CD14-positive monocyte (primary cell): ENCODE results near the gene PNKP. TPM values are rescaled to one million over a fixed set of nuclear protein-coding genes. Genes with fewer than 3 reads are reported as not detected.

ENCODE experiments used
- DNase-seq, 3 donors: peaks; one replicate each; pipeline ENCODE4 v3.0.0-alpha.2; 2011 to 2022
- H2AFZ ChIP-seq: 2 replicates; pipeline ENCODE4 v1.6.0; 2012; ENCODE audit warnings: mild to moderate bottlenecking, low read depth, low read length, inconsistent platforms; ENCODE audit not compliant: insufficient read depth, poor library complexity, severe bottlenecking
- H3K27ac ChIP-seq, 2 donors: 1 replicate in 1 of 2; 2 replicates in 1 of 2; pipeline ENCODE4 v1.5.1; 2012 to 2013; ENCODE audit warnings: low read length in 2 of 2, control low read depth in 1 of 2, inconsistent platforms in 1 of 2, low read depth in 1 of 2, mild to moderate bottlenecking in 1 of 2
- H3K27me3 ChIP-seq, 2 donors: one replicate each; pipeline versions ENCODE4 v1.6.0 to v1.6.1; 2011 to 2013; ENCODE audit warnings: low read length in 2 of 2; ENCODE audit not compliant: control insufficient read depth in 2 of 2, insufficient read depth in 2 of 2
- H3K36me3 ChIP-seq, 2 donors: replicated peaks in 1 of 2; 1 replicate in 1 of 2; 2 replicates in 1 of 2; pipeline versions ENCODE4 v1.5.1 to v1.6.1; 2012 to 2013; ENCODE audit warnings: low read length in 2 of 2, control low read depth in 1 of 2, inconsistent platforms in 1 of 2, mild to moderate bottlenecking in 1 of 2; ENCODE audit not compliant: insufficient read depth in 2 of 2, control insufficient read depth in 1 of 2
- H3K4me1 ChIP-seq, 2 donors: 1 replicate in 1 of 2; 2 replicates in 1 of 2; pipeline versions ENCODE4 v1.5.1 to v1.6.1; 2012 to 2013; ENCODE audit warnings: low read length in 2 of 2, control low read depth in 1 of 2, inconsistent platforms in 1 of 2, mild to moderate bottlenecking in 1 of 2, moderate library complexity in 1 of 2; ENCODE audit not compliant: insufficient read depth in 2 of 2, control insufficient read depth in 1 of 2
- H3K4me2 ChIP-seq: replicated peaks from 2 replicates; pipeline ENCODE3; 2012; ENCODE audit warnings: low read length, moderate library complexity, mild to moderate bottlenecking; ENCODE audit not compliant: poor library complexity, severe bottlenecking; ENCODE audit errors: extremely low read depth
- H3K4me3 ChIP-seq, 3 experiments: fragments of 200-600 bp in 1 of 3; sonication (generic) in 1 of 3; replicated peaks in 1 of 3; 1 replicate in 2 of 3; 2 replicates in 1 of 3; pipeline ENCODE4 v1.5.1; 2011 to 2013; ENCODE audit warnings: low read length in 3 of 3, mild to moderate bottlenecking in 3 of 3, control low read depth in 2 of 3, low read depth in 2 of 3, inconsistent platforms in 1 of 3, moderate library complexity in 1 of 3
- H3K79me2 ChIP-seq: 2 replicates; pipeline ENCODE4 v1.6.0; 2012; ENCODE audit warnings: mild to moderate bottlenecking, control low read depth, inconsistent platforms, low read length, moderate library complexity; ENCODE audit not compliant: insufficient read depth
- H3K9ac ChIP-seq: 2 replicates; pipeline ENCODE4 v1.6.0; 2017; ENCODE audit warnings: low read length, mild to moderate bottlenecking; ENCODE audit not compliant: insufficient read depth, poor library complexity, severe bottlenecking
- H3K9me3 ChIP-seq, 2 donors: replicated peaks in 1 of 2; 1 replicate in 1 of 2; 2 replicates in 1 of 2; pipeline versions ENCODE4 v1.5.1 to v1.6.1; 2012 to 2013; ENCODE audit warnings: low read length in 2 of 2, control low read depth in 1 of 2; ENCODE audit not compliant: control insufficient read depth in 1 of 2, insufficient read depth in 1 of 2
- H4K20me1 ChIP-seq: 2 replicates; pipeline ENCODE4 v1.6.0; 2012; ENCODE audit warnings: mild to moderate bottlenecking, low read length, control low read depth, moderate library complexity; ENCODE audit not compliant: insufficient read depth
- H3K27ac Mint-ChIP-seq, 7 donors: one replicate each; pipeline ENCODE4 v1.8.0; 2020; ENCODE audit warnings: mild to moderate bottlenecking in 7 of 7, mixed read lengths in 7 of 7, moderate library complexity in 6 of 7, inconsistent platforms in 2 of 7
- H3K27me3 Mint-ChIP-seq, 3 donors: one replicate each; pipeline ENCODE4 v1.8.0; 2021 to 2022; ENCODE audit warnings: low read depth in 3 of 3, mild to moderate bottlenecking in 3 of 3, mixed read lengths in 3 of 3, moderate library complexity in 3 of 3, inconsistent platforms in 1 of 3
- H3K36me3 Mint-ChIP-seq, 2 donors: one replicate each; pipeline ENCODE4 v1.8.0; 2020; ENCODE audit warnings: mixed read lengths in 2 of 2, inconsistent platforms in 1 of 2, mild to moderate bottlenecking in 1 of 2
- H3K4me1 Mint-ChIP-seq: one replicate; pipeline ENCODE4 v1.8.0; 2020; ENCODE audit warnings: mild to moderate bottlenecking, mixed read lengths
- H3K4me3 Mint-ChIP-seq, 2 donors: one replicate each; pipeline ENCODE4 v1.8.0; 2020; ENCODE audit warnings: mild to moderate bottlenecking in 2 of 2, mixed read lengths in 2 of 2, moderate library complexity in 1 of 2
- H3K9me3 Mint-ChIP-seq, 7 donors: one replicate each; pipeline ENCODE4 v1.8.0; 2020 to 2022; ENCODE audit warnings: mixed read lengths in 7 of 7, mild to moderate bottlenecking in 6 of 7, moderate library complexity in 6 of 7, inconsistent platforms in 2 of 7
- WGBS: methylation state at CpG from one replicate; pipeline ENCODE4 v1.1.5; 2013; ENCODE audit warnings: missing lambda C conversion rate; ENCODE audit not compliant: insufficient coverage; 5-methylcytosine and 5-hydroxymethylcytosine counted together
- intact Hi-C, 2 donors: fragments of 100-400 bp; cut with micrococcal nuclease; formaldehyde crosslinking; loops; one replicate each; pipeline versions ENCODE4 v1.15.0 to v1.15.1; 2023
- polyA plus RNA-seq, 3 donors: library from polyadenylated mRNA; depleted of rRNA in 1 of 3; unstranded in 2 of 3; stranded (reverse) in 1 of 3; fragments of 300-500 nt in 2 of 3; fragments of >200 nt in 1 of 3; fragmentation: Illumina TruSeq in 2 of 3; gene quantifications; 1 replicate in 2 of 3; 2 replicates in 1 of 3; pipeline ENCODE4 v1.2.3, GENCODE V29; 2012 to 2021
- TF ChIP-seq, protein P1 (sequence below): fragments of 200-600 bp; IDR thresholded peaks from one replicate; pipeline ENCODE4 v1.8.0; 2022; ENCODE audit warnings: antibody characterized with exemption, mild to moderate bottlenecking

Gene PNKP
- polyA plus RNA-seq, 3 donors: 23.0 to 88.6 (median 30.2) TPM

DNA sequence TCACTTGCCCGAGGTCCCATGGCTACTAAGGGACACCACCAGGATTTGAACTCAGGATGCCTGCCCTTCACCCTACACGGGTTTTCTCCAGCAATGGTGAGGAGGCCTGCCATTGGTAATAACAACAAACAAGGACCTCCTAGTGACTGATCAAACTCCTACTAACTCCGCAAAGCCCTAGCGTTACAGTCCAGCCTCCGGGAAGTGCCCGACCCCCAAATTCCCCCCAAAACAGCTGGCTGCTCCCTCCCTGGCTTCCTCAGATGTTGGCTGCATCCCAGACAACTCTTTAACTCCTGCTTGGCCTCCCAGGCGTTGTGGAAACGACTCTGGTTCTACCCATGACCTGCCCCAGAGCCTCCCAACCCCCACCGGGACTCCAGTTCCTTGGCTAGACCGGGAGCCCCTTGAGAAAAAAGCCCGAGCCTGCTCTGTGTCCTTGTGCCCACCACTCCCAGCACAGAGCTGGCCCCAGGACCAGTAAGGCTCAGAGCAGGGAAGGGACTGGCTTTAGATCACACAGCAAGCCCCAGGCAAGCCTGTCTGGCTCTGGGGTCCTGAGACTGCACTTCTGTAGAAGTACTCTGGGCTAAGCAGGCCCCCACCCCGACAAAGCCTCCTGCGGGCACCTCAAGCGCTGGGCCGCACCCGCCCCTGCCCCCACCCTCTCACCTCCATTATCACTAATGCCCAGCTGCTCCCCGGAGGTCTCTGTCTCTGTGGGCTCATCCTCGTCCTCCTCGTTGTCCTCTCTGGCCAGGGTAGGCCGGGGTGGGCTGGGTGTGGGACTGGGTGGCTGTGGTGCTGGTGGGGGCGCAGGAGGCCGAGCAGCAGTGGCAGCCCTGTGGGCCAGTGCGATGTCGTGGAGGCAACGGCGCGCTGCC, 5.1 kb upstream of the PNKP start:
- Mint-ChIP-seq H3K27me3 (peaks cover 0 to 3% (median 0%) of the 10 kb centered on the region in 3 donors), H3K4me1 (peaks cover 36% of the 10 kb centered on the region), H3K9me3 (no peaks in the 10 kb centered on the region), H3K4me3 (no peak overlapping the region), H3K27ac (peak overlapping the region in 1 of 7 donors; percentile 47), H3K36me3 (peaks cover 15 to 38% of the 10 kb centered on the region in 2 donors)
- no peak for DNase-seq
- Histone ChIP-seq H4K20me1 (peaks cover 4% of the 10 kb centered on the region), H3K27ac (no peak overlapping the region), H3K9me3 (no peaks in the 10 kb centered on the region), H3K27me3 (no peaks in the 10 kb centered on the region), H2AFZ (no peak overlapping the region), H3K4me2 (no peak overlapping the region), H3K9ac (no peak overlapping the region), H3K36me3 (no peaks in the 10 kb centered on the region), H3K4me3 (no peak overlapping the region), H3K4me1 (peaks cover 38 to 43% of the 10 kb centered on the region in 2 donors), H3K79me2 (peaks cover 28% of the 10 kb centered on the region)
- TF ChIP-seq, protein P1, sequence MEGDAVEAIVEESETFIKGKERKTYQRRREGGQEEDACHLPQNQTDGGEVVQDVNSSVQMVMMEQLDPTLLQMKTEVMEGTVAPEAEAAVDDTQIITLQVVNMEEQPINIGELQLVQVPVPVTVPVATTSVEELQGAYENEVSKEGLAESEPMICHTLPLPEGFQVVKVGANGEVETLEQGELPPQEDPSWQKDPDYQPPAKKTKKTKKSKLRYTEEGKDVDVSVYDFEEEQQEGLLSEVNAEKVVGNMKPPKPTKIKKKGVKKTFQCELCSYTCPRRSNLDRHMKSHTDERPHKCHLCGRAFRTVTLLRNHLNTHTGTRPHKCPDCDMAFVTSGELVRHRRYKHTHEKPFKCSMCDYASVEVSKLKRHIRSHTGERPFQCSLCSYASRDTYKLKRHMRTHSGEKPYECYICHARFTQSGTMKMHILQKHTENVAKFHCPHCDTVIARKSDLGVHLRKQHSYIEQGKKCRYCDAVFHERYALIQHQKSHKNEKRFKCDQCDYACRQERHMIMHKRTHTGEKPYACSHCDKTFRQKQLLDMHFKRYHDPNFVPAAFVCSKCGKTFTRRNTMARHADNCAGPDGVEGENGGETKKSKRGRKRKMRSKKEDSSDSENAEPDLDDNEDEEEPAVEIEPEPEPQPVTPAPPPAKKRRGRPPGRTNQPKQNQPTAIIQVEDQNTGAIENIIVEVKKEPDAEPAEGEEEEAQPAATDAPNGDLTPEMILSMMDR: no peak
- WGBS: 98% methylated on average over 15 of the region's 27 CpGs
- intact Hi-C loops: no loop called here

DNA sequence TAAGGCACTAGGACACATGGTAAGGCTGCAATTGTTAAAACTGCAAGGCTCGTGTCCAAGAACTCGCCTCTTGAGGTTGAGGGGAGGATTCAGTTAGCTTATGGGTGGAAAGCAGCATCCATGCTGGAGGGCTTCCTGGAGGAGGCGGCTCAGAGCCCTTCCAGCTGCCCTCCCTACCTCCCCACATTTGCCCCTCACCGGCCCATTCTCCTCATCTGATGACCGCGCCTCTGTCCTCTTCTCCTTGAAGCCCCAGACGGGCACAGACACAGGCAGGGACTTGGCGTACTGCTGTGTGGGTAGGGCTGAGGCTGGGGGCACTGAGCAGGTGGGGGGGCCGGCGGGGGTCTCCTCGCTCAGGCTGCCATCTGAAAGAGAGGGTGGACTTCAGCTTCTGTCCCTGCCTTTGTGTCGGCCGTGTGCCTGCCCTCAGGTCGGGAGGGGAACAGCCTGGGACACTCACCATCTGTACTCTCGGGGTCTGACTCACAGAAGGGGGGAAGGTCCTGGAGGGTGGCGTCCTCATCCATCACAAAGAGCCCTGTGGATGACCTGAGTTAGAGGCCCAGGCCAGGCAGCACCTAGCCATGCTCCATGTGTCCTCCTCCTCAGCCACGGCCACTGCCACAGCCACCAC, 4.1 kb upstream of the PNKP start:
- H3K4me2 ChIP-seq: no peak overlapping the region
- no peaks in the 10 kb centered on the region for H3K36me3 ChIP-seq
- Mint-ChIP-seq H3K27me3 (peaks cover 0 to 3% (median 0%) of the 10 kb centered on the region in 3 donors), H3K9me3 (no peaks in the 10 kb centered on the region), H3K36me3 (peaks cover 15 to 38% of the 10 kb centered on the region in 2 donors), H3K4me3 (no peak overlapping the region), H3K27ac (peak overlapping the region in 1 of 7 donors; percentile 14), H3K4me1 (peaks cover 41% of the 10 kb centered on the region)
- H3K4me1 ChIP-seq: peaks cover 43 to 51% of the 10 kb centered on the region in 2 donors
- H4K20me1 ChIP-seq: peaks cover 10% of the 10 kb centered on the region
- H3K4me3 ChIP-seq: no peak overlapping the region
- H3K9me3 ChIP-seq: no peaks in the 10 kb centered on the region
- no peak for DNase-seq
- 70% methylated on average over 5 of the region's 17 CpGs for WGBS
- TF ChIP-seq, protein P1: no peak
- intact Hi-C loops: no loop called here
- H3K27me3 ChIP-seq: no peaks in the 10 kb centered on the region
- H2AFZ ChIP-seq: no peak overlapping the region
- peaks cover 34% of the 10 kb centered on the region for H3K79me2 ChIP-seq
- H3K9ac ChIP-seq: no peak overlapping the region
- H3K27ac ChIP-seq: no peak overlapping the region
